K562 (cell line): ENCODE data around the gene PTBP3. TPM values are rescaled to one million over a fixed set of nuclear protein-coding genes. Genes with fewer than 3 reads are reported as not detected.
A peak's percentile ranks its signal among the peaks of the same experiment; 100 is the strongest.

Source experiments
- MGA ChIP-seq: fragments of 450-650 bp; IDR thresholded peaks from 2 replicates; pipeline ENCODE4 v1.6.1; 2016; ENCODE audit warnings: mild to moderate bottlenecking, moderate library complexity
- PHB ChIP-seq: fragments of 250-450 bp; sonication (Bioruptor Pico); IDR thresholded peaks from 2 replicates; pipeline ENCODE4 v1.5.0; 2021
- POLR2A ChIP-seq: fragments of 450-650 bp; conservative IDR thresholded peaks from 2 replicates; pipeline ENCODE4 v1.6.1; 2016
- TCF3 ChIP-seq: sonication (generic); formaldehyde crosslinking; IDR thresholded peaks from 2 replicates; pipeline ENCODE4 v1.4.0; 2020; ENCODE audit warnings: mild to moderate bottlenecking, missing genetic modification reagents
- ZBTB40 ChIP-seq, 2 experiments: fragments of 450-650 bp in 1 of 2; sonication (generic) in 1 of 2; formaldehyde crosslinking in 1 of 2; IDR thresholded peaks; 2 replicates each; pipeline versions ENCODE4 v1.7.1 to v1.9.0; 2016 to 2022; ENCODE audit warnings: inconsistent platforms in 1 of 2, mild to moderate bottlenecking in 1 of 2, missing genetic modification reagents in 1 of 2
- polyA plus RNA-seq, 8 experiments: library from polyadenylated mRNA; depleted of rRNA in 4 of 8; stranded (reverse) in 5 of 8; unstranded in 3 of 8; fragments of >200 nt; fragmentation: Nextera tagmentation in 2 of 8; fragmentation: Illumina TruSeq in 1 of 8; extraction: Ambion mirVana in 2 of 8; extraction: Trizol in 1 of 8; gene quantifications; 2 replicates each; pipeline versions ENCODE4 v1.2.1 to v1.2.3, GENCODE V29; 2011 to 2014; ENCODE audit warnings: inconsistent platforms in 1 of 8, missing spikeins in 1 of 8
- total RNA-seq, 7 experiments: library from RNA; depleted of rRNA in 6 of 7; stranded (reverse); fragments of >200 nt in 6 of 7; fragmentation: Illumina TruSeq in 2 of 7; extraction: Trizol in 2 of 7; gene quantifications; 2 replicates each; pipeline versions ENCODE4 v1.2.1 to v1.2.3, GENCODE V29; 2011 to 2021; ENCODE audit warnings: low replicate concordance in 1 of 7

Gene PTBP3
- total and polyA plus RNA-seq, 9 of the 15 experiments (the other 6 are each of a cell fraction or from before 2014, with no cell fraction given) = 22.4 to 132 (median 68.0) TPM

GRCh38 chr9:112379177-112380101, 46.0 kb upstream of the PTBP3 start (continued):
- peak; percentile 53 for TF ChIP-seq ZBTB40 (IDR thresholded peaks at IDR 0.05)
- TF ChIP-seq ZBTB40 (CRISPR knock-in tag; IDR thresholded peaks at IDR 0.05) = no peak
- TF ChIP-seq MGA = peak; percentile 90
- TF ChIP-seq POLR2A = peak; percentile 98
- TF ChIP-seq TCF3 = peak; percentile 61
- TF ChIP-seq PHB (CRISPR knock-in tag) = no peak
